ENCODE data around the gene FRAT2.
"Not testable (repeated sequence)": the region's sequence is repeated elsewhere in the genome, so short reads cannot be mapped to it uniquely, and the experiment has no call there.

FRAT2 gene

GRCh38 chr10:97292862-97293198 is 41.7 kb downstream of the FRAT2 start:
- peaks cover 7% of the 10 kb centered on the region for H3K4me1 ChIP-seq (ENCODE audit: insufficient read depth, low read length, severe bottlenecking)
- H3K4me3 ChIP-seq (ENCODE audit: low read depth, low read length, poor library complexity, severe bottlenecking) = peak overlapping the region; percentile 95
- H3K79me2 ChIP-seq (ENCODE audit: insufficient read depth, low read length) = peaks cover 8% of the 10 kb centered on the region
- no peaks in the 10 kb centered on the region for H3K9me3 ChIP-seq (ENCODE audit: low read length)
- H4K20me1 ChIP-seq (ENCODE audit: insufficient read depth, low read length) = no peaks in the 10 kb centered on the region
- no peak for TF ChIP-seq EZH2 (IDR thresholded peaks at IDR 0.05; ENCODE audit: borderline replicate concordance, low read length)
- TF ChIP-seq CTCF (IDR thresholded peaks at IDR 0.05; ENCODE audit: low read length) = no peak
- H3K36me3 ChIP-seq (ENCODE audit: insufficient read depth, low read length) = no peaks in the 10 kb centered on the region
- peak overlapping the region; percentile 57 for H3K4me2 ChIP-seq (ENCODE audit: low read length)
- H3K27me3 ChIP-seq (ENCODE audit: insufficient read depth, low read length) = no peaks in the 10 kb centered on the region
- no peak overlapping the region for H3K9ac ChIP-seq (ENCODE audit: low read length)
- no peak overlapping the region for H3K27ac ChIP-seq (ENCODE audit: low read depth, low read length, poor library complexity, severe bottlenecking)
- no peaks in the 10 kb centered on the region for H3K9me2 ChIP-seq (ENCODE audit: low read depth, low read length)
- H3F3A ChIP-seq (ENCODE audit: insufficient read depth, low read length) = no peaks in the 10 kb centered on the region
- H2AFZ ChIP-seq (ENCODE audit: low read length) = no peak overlapping the region

- Histone ChIP-seq H3K4me1 (ENCODE audit: insufficient read depth, low read length, severe bottlenecking) (peaks cover 7% of the 10 kb centered on the region), H3K9ac (ENCODE audit: low read length) (peak within 1 kb of the TSS; percentile 95), H3K36me3 (ENCODE audit: insufficient read depth, low read length) (peaks cover 2% of the 10 kb centered on the region; the same call in 1 of the 2 replicates), H3K27me3 (ENCODE audit: insufficient read depth, low read length) (no peaks in the 10 kb centered on the region), H3K4me2 (ENCODE audit: low read length) (peak within 1 kb of the TSS; percentile 97), H3F3A (ENCODE audit: insufficient read depth, low read length) (no peaks in the 10 kb centered on the region), H3K27ac (ENCODE audit: low read depth, low read length, poor library complexity, severe bottlenecking) (peak within 1 kb of the TSS; percentile 74), H3K4me3 (ENCODE audit: low read depth, low read length, poor library complexity, severe bottlenecking) (peak within 1 kb of the TSS; percentile 95), H3K9me3 (ENCODE audit: low read length) (no peaks in the 10 kb centered on the region), H3K79me2 (ENCODE audit: insufficient read depth, low read length) (peaks cover 8% of the 10 kb centered on the region), H2AFZ (ENCODE audit: low read length) (no peak within 1 kb of the TSS), H4K20me1 (ENCODE audit: insufficient read depth, low read length) (no peaks in the 10 kb centered on the region), H3K9me2 (ENCODE audit: low read depth, low read length) (no peaks in the 10 kb centered on the region)
- no peak for TF ChIP-seq EZH2 (IDR thresholded peaks at IDR 0.05; ENCODE audit: borderline replicate concordance, low read length)
- TF ChIP-seq CTCF (IDR thresholded peaks at IDR 0.05; ENCODE audit: low read length) = no peak
Observed at GRCh38 chr10:97292097-97292861, 42.2 kb downstream of the FRAT2 start, which contains the start of gene ARHGAP19. TSS of gene ARHGAP19 (minus strand) at chr10:97292637. CDS start at chr10:97292627, 10 bp downstream.

- TF ChIP-seq EZH2 (IDR thresholded peaks at IDR 0.05; ENCODE audit: borderline replicate concordance, low read length) (no peak), CTCF (IDR thresholded peaks at IDR 0.05; ENCODE audit: low read length) (no peak)
- H3K9me3 ChIP-seq (ENCODE audit: low read length) = no peaks in the 10 kb centered on the region
- H3K4me3 ChIP-seq (ENCODE audit: low read depth, low read length, poor library complexity, severe bottlenecking) = peak overlapping the region; percentile 95
- peaks cover 8% of the 10 kb centered on the region for H3K79me2 ChIP-seq (ENCODE audit: insufficient read depth, low read length)
- no peaks in the 10 kb centered on the region for H3K9me2 ChIP-seq (ENCODE audit: low read depth, low read length)
- no peak overlapping the region for H2AFZ ChIP-seq (ENCODE audit: low read length)
- H4K20me1 ChIP-seq (ENCODE audit: insufficient read depth, low read length) = no peaks in the 10 kb centered on the region
- peak overlapping the region; percentile 97 for H3K4me2 ChIP-seq (ENCODE audit: low read length)
- H3K36me3 ChIP-seq (ENCODE audit: insufficient read depth, low read length) = peaks cover 5% of the 10 kb centered on the region; the same call in 1 of the 2 replicates
- H3K27ac ChIP-seq (ENCODE audit: low read depth, low read length, poor library complexity, severe bottlenecking) = peak overlapping the region; percentile 74
- no peaks in the 10 kb centered on the region for H3F3A ChIP-seq (ENCODE audit: insufficient read depth, low read length)
- no peaks in the 10 kb centered on the region for H3K27me3 ChIP-seq (ENCODE audit: insufficient read depth, low read length)
- H3K4me1 ChIP-seq (ENCODE audit: insufficient read depth, low read length, severe bottlenecking) = peaks cover 7% of the 10 kb centered on the region
- peak overlapping the region; percentile 95 for H3K9ac ChIP-seq (ENCODE audit: low read length)
Observed at GRCh38 chr10:97291357-97292096, 43.0 kb downstream of the FRAT2 start.

- not testable (repeated sequence) for H3K27me3 ChIP-seq (ENCODE audit: insufficient read depth, low read length); H3K27ac ChIP-seq (ENCODE audit: low read depth, low read length, poor library complexity, severe bottlenecking); H3K4me1 ChIP-seq (ENCODE audit: insufficient read depth, low read length, severe bottlenecking); H3K36me3 ChIP-seq (ENCODE audit: insufficient read depth, low read length); H4K20me1 ChIP-seq (ENCODE audit: insufficient read depth, low read length); H3K9me2 ChIP-seq (ENCODE audit: low read depth, low read length); H3K79me2 ChIP-seq (ENCODE audit: insufficient read depth, low read length); H3F3A ChIP-seq (ENCODE audit: insufficient read depth, low read length); H3K9me3 ChIP-seq (ENCODE audit: low read length); H2AFZ ChIP-seq (ENCODE audit: low read length); H3K9ac ChIP-seq (ENCODE audit: low read length)
- Histone ChIP-seq H3K4me3 (ENCODE audit: low read depth, low read length, poor library complexity, severe bottlenecking) (peak overlapping the region; percentile 95), H3K4me2 (ENCODE audit: low read length) (peak overlapping the region; percentile 97; the same call in 1 of the 2 replicates)
Observed at GRCh38 chr10:97290576-97291356, 43.8 kb downstream of the FRAT2 start.
